ENCODE results near the gene LRRN2. TPM values are rescaled to one million over a fixed set of nuclear protein-coding genes. Genes with fewer than 3 reads are reported as not detected.

Gene LRRN2
- total RNA-seq, 2 donors from 2014 or later, result 0.33 to 1.6 TPM

- no peaks in the 10 kb centered on the region for H3K9me3 ChIP-seq
- peaks cover 5% of the 10 kb centered on the region for H3K4me1 ChIP-seq
- H3K27ac ChIP-seq, result no peak overlapping the region
- H3K4me3 ChIP-seq, result no peak overlapping the region
- no peaks in the 10 kb centered on the region for H3K27me3 ChIP-seq
- TF ChIP-seq CTCF (IDR thresholded peaks at IDR 0.05) (no peak), POLR2A (IDR thresholded peaks at IDR 0.05) (no peak)
- H3K36me3 ChIP-seq (replicated peaks in 1 of 2; ENCODE audit: insufficient read depth in 1 of 2, low read depth in 2 of 2), result no peaks in the 10 kb centered on the region
- no peak for ATAC-seq
- intact Hi-C loops (cut with DNase I), result no loop called here
- WGBS, 2 donors, result 69 to 82% methylated on average over 2 of the region's 2 CpGs
- DNase-seq, result no peak
Observed at GRCh38 chr1:204580862-204581261, 104.7 kb downstream of the LRRN2 start.

GRCh38 chr1:204579681-204580080 lies 105.9 kb downstream of the LRRN2 start:
- no peaks in the 10 kb centered on the region for H3K27me3 ChIP-seq
- no peak for ATAC-seq
- no peaks in the 10 kb centered on the region for H3K9me3 ChIP-seq
- H3K4me3 ChIP-seq, result no peak overlapping the region
- no peak for TF ChIP-seq POLR2A (IDR thresholded peaks at IDR 0.05)
- no peak for TF ChIP-seq CTCF (IDR thresholded peaks at IDR 0.05)
- H3K4me1 ChIP-seq, result peaks cover 5% of the 10 kb centered on the region
- H3K36me3 ChIP-seq (replicated peaks in 1 of 2; ENCODE audit: insufficient read depth in 1 of 2, low read depth in 2 of 2), result no peaks in the 10 kb centered on the region
- DNase-seq, result no peak
- H3K27ac ChIP-seq, result peak overlapping the region in 1 of 4 donors; percentile 68
- WGBS, 2 donors, result 75 to 80% methylated on average over 6 of the region's 6 CpGs
- intact Hi-C loops (cut with DNase I), result no loop called here

- Histone ChIP-seq H3K4me1 (peaks cover 5% of the 10 kb centered on the region), H3K36me3 (replicated peaks in 1 of 2; ENCODE audit: insufficient read depth in 1 of 2, low read depth in 2 of 2) (no peaks in the 10 kb centered on the region), H3K9me3 (no peaks in the 10 kb centered on the region), H3K4me3 (no peak overlapping the region), H3K27ac (peak overlapping the region in 3 of 4 donors; percentile 19 to 71 (median 68)), H3K27me3 (no peaks in the 10 kb centered on the region)
- DNase-seq, result peak in 3 of 4 donors; percentile 13 to 18 (median 16)
- peak; percentile 65 for ATAC-seq
- 57 to 67% methylated on average over 15 to 18 of the region's 18 CpGs for WGBS, 2 donors
- no peak for TF ChIP-seq POLR2A (IDR thresholded peaks at IDR 0.05)
- intact Hi-C loops (cut with DNase I), result no loop called here
Observed at GRCh38 chr1:204578867-204579664, 106.5 kb downstream of the LRRN2 start.

GRCh38 chr1:204577794-204578478 lies 107.6 kb downstream of the LRRN2 start:
- Histone ChIP-seq H3K27ac (peak overlapping the region in 2 of 4 donors; percentile 68 to 71), H3K9me3 (no peaks in the 10 kb centered on the region), H3K4me3 (no peak overlapping the region), H3K36me3 (replicated peaks in 1 of 2; ENCODE audit: insufficient read depth in 1 of 2, low read depth in 2 of 2) (no peaks in the 10 kb centered on the region), H3K27me3 (no peaks in the 10 kb centered on the region), H3K4me1 (peaks cover 5% of the 10 kb centered on the region)
- no peak for ATAC-seq
- WGBS, 2 donors, result 84% methylated on average over 9 to 10 of the region's 10 CpGs
- TF ChIP-seq CTCF (IDR thresholded peaks at IDR 0.05) (no peak), POLR2A (IDR thresholded peaks at IDR 0.05) (no peak)
- no peak for DNase-seq
- intact Hi-C loops (cut with DNase I), result no loop called here

- no peak for ATAC-seq
- Histone ChIP-seq H3K36me3 (replicated peaks in 1 of 2; ENCODE audit: insufficient read depth in 1 of 2, low read depth in 2 of 2) (no peaks in the 10 kb centered on the region), H3K4me3 (no peak overlapping the region), H3K27me3 (no peaks in the 10 kb centered on the region), H3K4me1 (peaks cover 5% of the 10 kb centered on the region), H3K9me3 (no peaks in the 10 kb centered on the region), H3K27ac (no peak overlapping the region)
- WGBS, 2 donors, result 89 to 100% methylated on average over 3 to 8 of the region's 8 CpGs
- TF ChIP-seq POLR2A (IDR thresholded peaks at IDR 0.05), result no peak
- TF ChIP-seq CTCF (IDR thresholded peaks at IDR 0.05), result no peak
- DNase-seq, result no peak
- intact Hi-C loops (cut with DNase I), result no loop called here
Observed at GRCh38 chr1:204576422-204576821, 109.1 kb downstream of the LRRN2 start.

Data from body of pancreas (tissue), 4 donors.